ENCODE data around the gene PAX7.
A peak's percentile ranks its signal among the peaks of the same experiment; 100 is the strongest.

The PAX7 gene

GRCh38 chr1:18644446-18644845 lies 13.8 kb downstream of the PAX7 start:
- peak overlapping the region; percentile 76 for H3K4me3 Mint-ChIP-seq

GRCh38 chr1:18644973-18645746 lies 14.5 kb downstream of the PAX7 start:
- peaks cover 53% of the 10 kb centered on the region for H3K4me1 Mint-ChIP-seq
- H3K27me3 Mint-ChIP-seq = peaks cover 56% of the 10 kb centered on the region
- H3K27ac Mint-ChIP-seq = peak overlapping the region; percentile 43
- H3K9me3 Mint-ChIP-seq = no peaks in the 10 kb centered on the region
- peaks cover under 1% of the 10 kb centered on the region for H3K36me3 Mint-ChIP-seq
- peak overlapping the region; percentile 76 for H3K4me3 Mint-ChIP-seq

More at GRCh38 chr1:18644446-18644845, 13.8 kb downstream of the PAX7 start:
- no peak overlapping the region for H3K27ac Mint-ChIP-seq
- no peaks in the 10 kb centered on the region for H3K36me3 Mint-ChIP-seq
- peaks cover 60% of the 10 kb centered on the region for H3K27me3 Mint-ChIP-seq
- no peaks in the 10 kb centered on the region for H3K9me3 Mint-ChIP-seq
- H3K4me1 Mint-ChIP-seq = peaks cover 58% of the 10 kb centered on the region

- peaks cover 53% of the 10 kb centered on the region for H3K4me1 Mint-ChIP-seq
Measured at GRCh38 chr1:18645747-18646090, 15.1 kb downstream of the PAX7 start.

GRCh38 chr1:18646091-18646785 lies 15.6 kb downstream of the PAX7 start:
- Mint-ChIP-seq H3K27me3 (peaks cover 51% of the 10 kb centered on the region), H3K9me3 (no peaks in the 10 kb centered on the region), H3K4me3 (peak overlapping the region; percentile 76), H3K4me1 (peaks cover 52% of the 10 kb centered on the region), H3K36me3 (peaks cover 2% of the 10 kb centered on the region), H3K27ac (no peak overlapping the region)

More at GRCh38 chr1:18645747-18646090, 15.1 kb downstream of the PAX7 start:
- Mint-ChIP-seq H3K36me3 (peaks cover 2% of the 10 kb centered on the region), H3K9me3 (no peaks in the 10 kb centered on the region), H3K4me3 (peak overlapping the region; percentile 76), H3K27me3 (peaks cover 55% of the 10 kb centered on the region), H3K27ac (no peak overlapping the region)

- peaks cover 55% of the 10 kb centered on the region for H3K4me1 Mint-ChIP-seq
- H3K9me3 Mint-ChIP-seq = no peaks in the 10 kb centered on the region
- H3K4me3 Mint-ChIP-seq = peak overlapping the region; percentile 39
Measured at GRCh38 chr1:18646786-18647410, 16.3 kb downstream of the PAX7 start.

GRCh38 chr1:18647681-18648214 lies 17.1 kb downstream of the PAX7 start:
- Mint-ChIP-seq H3K4me1 (peaks cover 59% of the 10 kb centered on the region), H3K36me3 (peaks cover 2% of the 10 kb centered on the region), H3K9me3 (no peaks in the 10 kb centered on the region), H3K27me3 (peaks cover 44% of the 10 kb centered on the region), H3K4me3 (no peak overlapping the region), H3K27ac (no peak overlapping the region)

More at GRCh38 chr1:18646786-18647410, 16.3 kb downstream of the PAX7 start:
- H3K36me3 Mint-ChIP-seq = peaks cover 2% of the 10 kb centered on the region
- no peak overlapping the region for H3K27ac Mint-ChIP-seq
- peaks cover 47% of the 10 kb centered on the region for H3K27me3 Mint-ChIP-seq

GRCh38 chr1:18649693-18650370 lies 19.2 kb downstream of the PAX7 start:
- Mint-ChIP-seq H3K27me3 (peaks cover 29% of the 10 kb centered on the region), H3K4me3 (no peak overlapping the region), H3K27ac (no peak overlapping the region), H3K4me1 (peaks cover 66% of the 10 kb centered on the region), H3K36me3 (peaks cover 2% of the 10 kb centered on the region), H3K9me3 (no peaks in the 10 kb centered on the region)

GRCh38 chr1:18651713-18652112 lies 21.1 kb downstream of the PAX7 start:
- Mint-ChIP-seq H3K36me3 (peaks cover 2% of the 10 kb centered on the region), H3K4me1 (peaks cover 65% of the 10 kb centered on the region), H3K4me3 (peak overlapping the region; percentile 69)

GRCh38 chr1:18652791-18653190 lies 22.1 kb downstream of the PAX7 start:
- H3K27me3 Mint-ChIP-seq = peaks cover 15% of the 10 kb centered on the region

More at GRCh38 chr1:18651713-18652112, 21.1 kb downstream of the PAX7 start:
- H3K27ac Mint-ChIP-seq = no peak overlapping the region
- H3K27me3 Mint-ChIP-seq = peaks cover 17% of the 10 kb centered on the region
- no peaks in the 10 kb centered on the region for H3K9me3 Mint-ChIP-seq

GRCh38 chr1:18653367-18653766 lies 22.7 kb downstream of the PAX7 start:
- Mint-ChIP-seq H3K4me3 (peak overlapping the region; percentile 63), H3K27ac (peak overlapping the region; percentile 91), H3K9me3 (no peaks in the 10 kb centered on the region), H3K27me3 (peaks cover 12% of the 10 kb centered on the region), H3K36me3 (peaks cover 2% of the 10 kb centered on the region), H3K4me1 (peaks cover 71% of the 10 kb centered on the region)

More at GRCh38 chr1:18652791-18653190, 22.1 kb downstream of the PAX7 start:
- Mint-ChIP-seq H3K4me3 (peak overlapping the region; percentile 42), H3K9me3 (no peaks in the 10 kb centered on the region), H3K36me3 (peaks cover 2% of the 10 kb centered on the region), H3K4me1 (peaks cover 72% of the 10 kb centered on the region), H3K27ac (no peak overlapping the region)

GRCh38 chr1:18653916-18654315 lies 23.3 kb downstream of the PAX7 start:
- H3K27ac Mint-ChIP-seq = no peak overlapping the region
- H3K4me3 Mint-ChIP-seq = no peak overlapping the region
- peaks cover 2% of the 10 kb centered on the region for H3K36me3 Mint-ChIP-seq
- H3K9me3 Mint-ChIP-seq = no peaks in the 10 kb centered on the region
- peaks cover 75% of the 10 kb centered on the region for H3K4me1 Mint-ChIP-seq
- peaks cover 8% of the 10 kb centered on the region for H3K27me3 Mint-ChIP-seq

- no peaks in the 10 kb centered on the region for H3K9me3 Mint-ChIP-seq
- H3K4me3 Mint-ChIP-seq = no peak overlapping the region
- peaks cover 75% of the 10 kb centered on the region for H3K4me1 Mint-ChIP-seq
- H3K27me3 Mint-ChIP-seq = peaks cover 6% of the 10 kb centered on the region
- H3K36me3 Mint-ChIP-seq = peaks cover 2% of the 10 kb centered on the region
- H3K27ac Mint-ChIP-seq = peak overlapping the region; percentile 46
Measured at GRCh38 chr1:18654599-18654998, 24.0 kb downstream of the PAX7 start.

- Mint-ChIP-seq H3K9me3 (no peaks in the 10 kb centered on the region), H3K27me3 (no peaks in the 10 kb centered on the region), H3K4me1 (peaks cover 64% of the 10 kb centered on the region), H3K36me3 (no peaks in the 10 kb centered on the region), H3K27ac (no peak overlapping the region), H3K4me3 (no peak overlapping the region)
Measured at GRCh38 chr1:18657506-18658201, 27.0 kb downstream of the PAX7 start.

- Mint-ChIP-seq H3K27me3 (no peaks in the 10 kb centered on the region), H3K36me3 (no peaks in the 10 kb centered on the region), H3K9me3 (no peaks in the 10 kb centered on the region), H3K4me3 (no peak overlapping the region), H3K4me1 (peaks cover 53% of the 10 kb centered on the region), H3K27ac (no peak overlapping the region)
Measured at GRCh38 chr1:18658831-18659230, 28.2 kb downstream of the PAX7 start.

All from activated naive CD4-positive, alpha-beta T cell treated with anti-CD3 and anti-CD28 coated beads, Interleukin-2, amount 50 U/mL, for 24 hours (primary cell).